NT2/D1 (cell line): ENCODE measurements around the gene KRTAP5-9.

ENCODE experiments used
- SUZ12 ChIP-seq: IDR thresholded peaks from 2 replicates; pipeline ENCODE4 v1.6.1; 2011; ENCODE audit not compliant: insufficient read length, insufficient read depth; ENCODE audit errors: extremely low read depth
- YY1 ChIP-seq: IDR thresholded peaks from 2 replicates; pipeline ENCODE4 v1.6.1; 2011; ENCODE audit not compliant: insufficient read length, insufficient read depth
- ZNF274 ChIP-seq: IDR thresholded peaks from 2 replicates; pipeline ENCODE4 v1.6.1; 2011; ENCODE audit warnings: mild to moderate bottlenecking, low read depth, low read length

- no peak for TF ChIP-seq YY1
- TF ChIP-seq ZNF274: no peak
- TF ChIP-seq SUZ12: no peak
Observed at GRCh38 chr11:71566081-71566620, 17.9 kb downstream of the KRTAP5-9 start.
